AG09319 (cell line): ENCODE measurements around the gene MSANTD1.
A peak's percentile ranks its signal among the peaks of the same experiment; 100 is the strongest.

ENCODE experiments used
- DNase-seq: peaks from one replicate; pipeline ENCODE4 v3.0.0-alpha.2; 2010; ENCODE audit warnings: low read depth; ENCODE audit errors: extremely low read depth
- TF ChIP-seq, protein P1 (sequence below): IDR thresholded peaks from 2 replicates; pipeline ENCODE4 v1.5.1; 2011; ENCODE audit warnings: low read depth, mild to moderate bottlenecking, inconsistent platforms, low read length, moderate library complexity

MSANTD1 gene

DNA sequence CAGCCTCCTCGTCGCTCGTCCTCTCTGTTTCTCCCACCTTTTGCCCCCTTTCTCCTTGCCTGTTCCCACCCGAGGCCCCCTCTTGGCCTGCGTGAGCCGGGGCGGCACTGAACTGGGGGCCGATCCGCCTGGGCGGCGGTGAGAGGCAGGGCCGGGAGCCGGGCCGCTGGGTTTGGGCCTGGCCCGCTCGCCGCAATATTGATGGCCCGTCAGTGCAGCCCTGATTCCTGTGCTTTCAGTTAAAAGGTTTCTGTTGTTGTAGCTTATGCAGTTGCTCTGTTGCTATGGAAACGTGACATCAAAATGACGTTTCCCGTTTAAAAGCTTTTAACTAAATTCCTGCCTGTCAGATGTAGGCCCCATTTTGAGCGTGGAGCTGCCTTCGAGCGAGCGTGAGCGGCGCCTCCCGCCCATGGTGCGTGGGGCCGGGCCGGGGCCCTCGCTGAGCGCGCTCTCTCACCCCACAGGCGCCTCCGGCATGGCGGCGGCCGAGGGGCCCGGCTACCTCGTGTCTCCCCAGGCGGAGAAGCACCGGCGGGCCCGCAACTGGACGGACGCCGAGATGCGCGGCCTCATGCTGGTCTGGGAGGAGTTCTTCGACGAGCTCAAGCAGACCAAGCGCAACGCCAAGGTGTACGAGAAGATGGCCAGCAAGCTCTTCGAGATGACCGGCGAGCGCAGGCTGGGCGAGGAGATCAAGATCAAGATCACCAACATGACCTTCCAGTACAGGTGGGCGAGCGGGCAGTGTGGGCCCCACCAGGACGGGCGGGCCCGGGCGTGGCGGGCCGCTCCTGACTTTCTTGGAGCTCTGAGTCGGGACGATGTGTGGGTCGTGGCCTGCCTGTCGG, at the start of gene MSANTD1:
Gene MSANTD1 (plus strand): TSS at position 349 of the 851 bp plus-strand sequence. CDS start 64 bp downstream, at position 413.
- TF ChIP-seq, protein P1, sequence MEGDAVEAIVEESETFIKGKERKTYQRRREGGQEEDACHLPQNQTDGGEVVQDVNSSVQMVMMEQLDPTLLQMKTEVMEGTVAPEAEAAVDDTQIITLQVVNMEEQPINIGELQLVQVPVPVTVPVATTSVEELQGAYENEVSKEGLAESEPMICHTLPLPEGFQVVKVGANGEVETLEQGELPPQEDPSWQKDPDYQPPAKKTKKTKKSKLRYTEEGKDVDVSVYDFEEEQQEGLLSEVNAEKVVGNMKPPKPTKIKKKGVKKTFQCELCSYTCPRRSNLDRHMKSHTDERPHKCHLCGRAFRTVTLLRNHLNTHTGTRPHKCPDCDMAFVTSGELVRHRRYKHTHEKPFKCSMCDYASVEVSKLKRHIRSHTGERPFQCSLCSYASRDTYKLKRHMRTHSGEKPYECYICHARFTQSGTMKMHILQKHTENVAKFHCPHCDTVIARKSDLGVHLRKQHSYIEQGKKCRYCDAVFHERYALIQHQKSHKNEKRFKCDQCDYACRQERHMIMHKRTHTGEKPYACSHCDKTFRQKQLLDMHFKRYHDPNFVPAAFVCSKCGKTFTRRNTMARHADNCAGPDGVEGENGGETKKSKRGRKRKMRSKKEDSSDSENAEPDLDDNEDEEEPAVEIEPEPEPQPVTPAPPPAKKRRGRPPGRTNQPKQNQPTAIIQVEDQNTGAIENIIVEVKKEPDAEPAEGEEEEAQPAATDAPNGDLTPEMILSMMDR: no peak
- no peak for DNase-seq

DNA sequence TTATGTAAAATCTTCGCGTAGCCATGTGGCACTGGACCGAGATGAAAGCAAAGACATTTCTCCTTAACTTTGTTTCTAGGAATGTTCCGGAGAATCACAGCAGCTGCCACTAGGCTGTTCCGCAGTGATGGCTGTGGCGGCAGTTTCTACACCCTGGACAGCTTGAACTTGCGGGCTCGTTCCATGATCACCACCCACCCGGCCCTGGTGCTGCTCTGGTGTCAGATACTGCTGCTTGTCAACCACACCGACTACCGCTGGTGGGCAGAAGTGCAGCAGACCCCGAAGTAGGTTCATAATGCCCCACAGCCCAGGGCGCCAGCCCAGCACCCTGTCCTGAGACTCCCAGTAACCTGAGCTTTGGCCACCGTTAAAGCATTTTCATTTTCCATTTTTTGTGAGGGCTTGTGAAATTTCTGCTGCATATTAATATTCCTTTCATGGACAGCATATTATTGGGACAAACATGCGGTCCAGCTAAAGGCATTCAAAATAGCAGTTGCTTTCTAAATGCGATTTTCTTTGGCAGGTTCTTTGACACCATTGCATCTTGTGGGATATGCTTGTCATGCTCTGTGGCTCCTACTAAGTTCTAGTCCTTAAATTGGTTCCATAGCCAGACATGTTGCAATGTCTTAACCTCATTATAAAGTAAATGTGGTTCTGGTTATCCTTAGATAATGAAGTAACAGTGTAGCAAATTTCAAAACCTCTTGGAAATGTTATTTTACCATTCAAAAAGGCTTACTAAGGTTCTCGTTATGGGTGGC, 49.1 kb upstream of the MSANTD1 start:
- TF ChIP-seq, protein P1: peak; percentile 17
- peak; percentile 79 for DNase-seq

DNA sequence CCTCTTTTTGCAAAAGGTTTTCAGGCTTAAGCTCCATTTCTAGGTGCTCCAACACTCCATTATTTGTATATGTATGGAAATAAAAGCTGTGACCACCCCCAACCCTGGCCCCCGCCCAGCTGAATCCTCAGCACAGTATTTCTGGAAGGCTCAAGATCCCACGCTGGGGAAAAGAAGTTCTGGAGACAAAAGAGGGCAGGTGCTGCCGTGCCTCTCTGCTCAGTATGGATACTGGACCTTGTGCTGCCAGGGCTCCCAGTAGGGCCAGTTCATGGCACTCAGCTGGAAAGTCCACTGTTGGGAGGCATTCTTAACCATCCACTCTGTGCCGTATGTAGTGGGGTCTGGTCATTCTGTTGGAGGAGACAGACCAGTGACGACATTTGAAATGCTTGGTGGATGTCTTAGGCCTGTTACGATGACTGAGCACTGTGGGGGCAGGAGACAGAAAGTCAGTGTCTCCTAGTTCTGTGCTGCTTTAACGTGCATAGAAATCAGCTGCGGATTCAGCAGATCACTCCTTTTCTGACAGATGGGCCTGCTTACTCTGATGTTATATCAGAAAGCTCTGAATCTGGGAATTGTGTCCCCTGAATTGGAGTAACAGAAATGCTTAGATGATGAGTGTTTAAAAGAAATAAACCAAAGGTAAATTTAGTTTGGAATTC, 48.4 kb upstream of the MSANTD1 start:
- no peak for DNase-seq
- TF ChIP-seq, protein P1: no peak

DNA sequence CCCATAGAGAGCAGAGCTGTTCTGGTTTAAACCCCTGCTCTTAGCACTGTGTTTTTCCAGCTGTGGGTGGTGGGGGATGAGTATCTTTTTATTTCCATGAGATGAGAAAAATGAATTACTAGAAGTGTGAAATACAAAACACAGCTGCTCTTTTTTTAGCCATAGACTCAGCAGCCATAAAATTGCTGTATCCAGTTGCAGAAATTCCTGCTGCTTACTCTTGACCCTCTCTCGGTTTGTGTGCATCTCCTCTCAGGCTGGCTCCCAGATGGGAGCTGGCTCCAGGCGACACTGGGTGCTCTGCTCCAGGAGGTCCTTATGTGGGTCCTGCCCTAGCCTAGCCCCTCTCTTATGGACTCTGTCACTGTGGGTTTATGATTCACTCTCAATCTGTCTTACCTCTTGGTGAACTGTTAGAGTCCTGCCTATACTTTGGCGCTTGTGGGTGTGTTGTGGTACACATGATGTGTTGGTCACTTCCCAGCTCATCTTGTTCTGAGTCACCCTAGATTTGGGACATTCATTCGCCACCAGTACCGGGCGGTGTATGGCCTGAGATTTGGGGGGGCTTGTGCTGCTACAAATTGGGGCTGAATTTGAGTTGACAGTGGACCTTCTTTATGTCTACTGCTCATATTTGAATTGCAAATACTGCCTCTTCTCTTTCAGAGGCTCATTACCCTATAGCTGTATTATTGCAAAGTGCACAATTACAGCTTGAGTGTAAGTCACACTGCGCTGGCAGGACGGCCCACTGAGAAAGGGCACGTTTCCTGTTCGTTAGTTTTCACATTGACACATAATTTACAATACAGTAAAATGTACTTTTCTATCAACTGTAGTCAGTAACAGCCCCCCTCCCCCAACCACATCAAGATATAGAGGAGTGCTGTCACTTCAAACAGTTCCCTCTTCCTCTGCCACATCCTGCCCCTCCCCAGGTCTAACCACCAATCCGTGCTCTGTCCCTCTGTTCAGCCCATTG, 46.9 kb upstream of the MSANTD1 start:
- TF ChIP-seq, protein P1: no peak
- no peak for DNase-seq

DNA sequence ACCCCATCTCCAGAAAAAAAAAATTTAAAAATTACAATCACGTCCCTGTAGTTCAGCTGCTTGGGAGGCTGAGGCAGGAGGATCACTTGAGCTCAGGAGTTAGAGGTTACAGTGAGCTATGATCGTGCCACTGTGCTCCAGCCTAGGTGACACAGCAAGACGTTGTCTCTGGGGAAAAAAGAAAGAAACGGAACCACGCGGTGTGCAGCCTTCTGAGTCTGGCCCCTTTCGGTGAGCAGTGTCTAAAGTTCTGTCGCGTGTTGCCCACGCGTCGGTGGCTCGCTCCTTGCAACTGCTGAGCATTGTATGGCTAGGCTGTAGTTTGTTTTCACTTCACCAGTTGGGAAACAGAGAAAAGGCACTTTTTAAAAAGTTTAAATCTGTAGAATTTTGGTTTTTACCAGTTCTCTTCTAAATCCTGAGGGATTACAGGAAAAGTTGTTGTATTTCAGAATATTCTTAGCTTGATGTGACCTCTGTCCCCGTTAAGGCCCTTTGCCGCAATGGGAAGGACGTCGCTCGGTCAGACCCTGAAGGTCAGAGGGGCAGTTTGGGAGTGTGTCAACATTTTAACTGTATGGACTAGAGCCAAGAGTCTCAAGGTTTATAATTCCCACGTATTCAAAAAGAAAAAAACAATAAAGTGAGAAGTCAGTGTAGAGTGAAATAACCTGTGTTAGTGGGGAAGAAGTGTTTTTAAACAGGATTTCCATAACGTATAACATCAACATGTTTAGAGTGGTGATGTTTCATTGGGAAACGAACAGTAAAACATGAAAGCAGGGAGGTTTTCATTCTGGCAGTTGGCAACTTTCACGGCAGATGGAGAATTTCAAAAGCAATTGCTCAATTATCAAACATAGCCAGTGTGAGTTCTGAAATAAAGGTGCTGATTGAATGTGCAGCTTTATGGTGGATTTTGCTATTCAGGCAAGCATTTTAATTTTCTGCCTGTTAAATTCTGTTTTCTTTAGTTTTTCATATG, 45.8 kb upstream of the MSANTD1 start:
- TF ChIP-seq, protein P1: no peak
- no peak for DNase-seq

DNA sequence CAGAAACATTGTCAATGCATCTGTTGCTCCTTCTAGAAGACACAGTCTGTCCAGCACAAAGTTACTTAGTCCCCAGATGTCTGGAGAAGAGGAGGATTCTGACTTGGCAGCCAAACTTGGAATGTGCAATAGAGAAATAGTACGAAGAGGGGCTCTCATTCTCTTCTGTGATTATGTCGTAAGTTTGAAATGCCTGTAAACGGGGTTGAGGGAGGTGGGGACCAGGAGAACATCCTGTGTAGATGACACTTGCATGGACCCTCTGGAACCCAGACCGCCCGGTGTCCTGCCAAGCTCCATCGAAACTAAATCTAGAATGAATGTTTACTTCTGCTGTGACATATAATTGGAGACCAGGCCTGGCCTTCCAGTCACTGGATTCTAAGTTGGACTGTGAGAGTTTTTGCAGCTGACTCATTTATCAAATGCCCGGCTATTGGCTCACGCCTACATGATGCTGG, 45.0 kb upstream of the MSANTD1 start:
- peak; percentile 32 for DNase-seq
- TF ChIP-seq, protein P1: no peak
